Activated CD4-positive, alpha-beta memory T cell treated with anti-CD3 and anti-CD28 coated beads, Interleukin-2, amount 10 ng/mL, durations not matched to agents 7 days and 5 days (primary cell): ENCODE measurements around the gene ESF1. TPM values are rescaled to one million over a fixed set of nuclear protein-coding genes. Genes with fewer than 3 reads are reported as not detected.

Experiments used
- CTCF ChIA-PET: fragments of 350-600 bp; sonication (Branson Sonifier 250); formaldehyde crosslinking; loops from one replicate; lab custom pipeline; 2021; ENCODE audit warnings: antibody characterized with exemption, inconsistent platforms; lab: Charles Lee
- POLR2A ChIA-PET: fragments of 350-600 bp; sonication (Branson Sonifier 250); formaldehyde crosslinking; loops from one replicate; lab custom pipeline; 2021; ENCODE audit warnings: antibody characterized with exemption; lab: Charles Lee
- DNase-seq: peaks from one replicate; pipeline ENCODE4 v3.0.0-alpha.2; 2020
- H3K27ac Mint-ChIP-seq: one replicate; pipeline ENCODE4 v1.8.0; 2021; ENCODE audit warnings: mild to moderate bottlenecking, mixed read lengths
- H3K27me3 Mint-ChIP-seq: one replicate; pipeline ENCODE4 v1.8.0; 2021; ENCODE audit warnings: mixed read lengths
- H3K36me3 Mint-ChIP-seq: one replicate; pipeline ENCODE4 v1.8.0; 2021; ENCODE audit warnings: low read depth, mixed read lengths
- H3K4me1 Mint-ChIP-seq: one replicate; pipeline ENCODE4 v1.8.0; 2021; ENCODE audit warnings: mixed read lengths
- H3K4me3 Mint-ChIP-seq: one replicate; pipeline ENCODE4 v1.8.0; 2021; ENCODE audit warnings: mild to moderate bottlenecking, mixed read lengths
- H3K9me3 Mint-ChIP-seq: one replicate; pipeline ENCODE4 v1.8.0; 2021; ENCODE audit warnings: mixed read lengths
- total RNA-seq, 2 experiments: library from RNA; stranded (reverse); gene quantifications; one replicate each; pipeline ENCODE4 v1.2.3, GENCODE V29; 2021

The ESF1 gene
- total RNA-seq, 2 experiments from 2014 or later: 10.1 to 10.6 TPM

GRCh38 chr20:13809855-13810254, 25.1 kb upstream of the ESF1 start:
- ChIA-PET CTCF (no interaction called here), POLR2A (interaction anchor here (0.9 kb wide), 1 partner anchor 22 kb away, joined by 4 read pairs; no protein-coding TSS in a partner anchor)
- H3K4me1 Mint-ChIP-seq: no peaks in the 10 kb centered on the region

GRCh38 chr20:13809373-13809772, 24.7 kb upstream of the ESF1 start:
- DNase-seq: no peak
- Mint-ChIP-seq H3K36me3 (peaks cover 24% of the 10 kb centered on the region), H3K4me1 (no peaks in the 10 kb centered on the region), H3K27ac (no peak overlapping the region), H3K9me3 (no peaks in the 10 kb centered on the region), H3K4me3 (no peak overlapping the region), H3K27me3 (no peaks in the 10 kb centered on the region)
- ChIA-PET POLR2A (interaction anchor here (0.9 kb wide), 1 partner anchor 21 kb away, joined by 4 read pairs; no protein-coding TSS in a partner anchor), CTCF (no interaction called here)

More at GRCh38 chr20:13809855-13810254, 25.1 kb upstream of the ESF1 start:
- H3K27me3 Mint-ChIP-seq: no peaks in the 10 kb centered on the region
- H3K27ac Mint-ChIP-seq: no peak overlapping the region
- no peak for DNase-seq
- H3K36me3 Mint-ChIP-seq: peaks cover 23% of the 10 kb centered on the region
- no peak overlapping the region for H3K4me3 Mint-ChIP-seq
- no peaks in the 10 kb centered on the region for H3K9me3 Mint-ChIP-seq

- CTCF ChIA-PET: interaction anchor here (1.2 kb wide), 1 partner anchor 12 kb away, joined by 4 read pairs; no protein-coding TSS in a partner anchor
- no peak overlapping the region for H3K4me3 Mint-ChIP-seq
- no peaks in the 10 kb centered on the region for H3K9me3 Mint-ChIP-seq
- DNase-seq: no peak
- no peaks in the 10 kb centered on the region for H3K4me1 Mint-ChIP-seq
- H3K27ac Mint-ChIP-seq: no peak overlapping the region
- no peaks in the 10 kb centered on the region for H3K27me3 Mint-ChIP-seq
- peaks cover 50% of the 10 kb centered on the region for H3K36me3 Mint-ChIP-seq
- POLR2A ChIA-PET: interaction anchor here (2.6 kb wide), 1 partner anchor 15 kb away, joined by 7 read pairs; the partner anchor contains the start of gene NDUFAF5
Observed at GRCh38 chr20:13800728-13801134, 16.0 kb upstream of the ESF1 start.

GRCh38 chr20:13799974-13800373, 15.3 kb upstream of the ESF1 start:
- no peak for DNase-seq
- H3K4me1 Mint-ChIP-seq: no peaks in the 10 kb centered on the region
- ChIA-PET POLR2A (interaction anchor here (0.8 to 2.6 kb wide), 2 partner anchors 15 to 17 kb away, joined by 3 to 7 read pairs; partner anchors contain the start of gene NDUFAF5), CTCF (interaction anchor here (1.2 kb wide), 2 partner anchors 11 to 15 kb away, joined by 3 to 4 read pairs; partner anchors contain the start of genes ESF1 and NDUFAF5)
- no peak overlapping the region for H3K4me3 Mint-ChIP-seq
- no peak overlapping the region for H3K27ac Mint-ChIP-seq
- H3K27me3 Mint-ChIP-seq: no peaks in the 10 kb centered on the region
- H3K9me3 Mint-ChIP-seq: no peaks in the 10 kb centered on the region
- peaks cover 54% of the 10 kb centered on the region for H3K36me3 Mint-ChIP-seq

GRCh38 chr20:13799040-13799439, 14.3 kb upstream of the ESF1 start:
- Mint-ChIP-seq H3K36me3 (peaks cover 56% of the 10 kb centered on the region), H3K27me3 (no peaks in the 10 kb centered on the region), H3K9me3 (no peaks in the 10 kb centered on the region), H3K4me1 (no peaks in the 10 kb centered on the region), H3K27ac (no peak overlapping the region), H3K4me3 (no peak overlapping the region)
- no peak for DNase-seq
- ChIA-PET POLR2A (interaction anchor here (2.6 kb wide), 1 partner anchor 14 kb away, joined by 7 read pairs; the partner anchor contains the start of gene NDUFAF5), CTCF (interaction anchor here (1.0 to 1.2 kb wide), 2 partner anchors 11 to 14 kb away, joined by 3 read pairs; partner anchors contain the start of genes ESF1 and NDUFAF5)

GRCh38 chr20:13794667-13795066, 9.9 kb upstream of the ESF1 start:
- CTCF ChIA-PET: no interaction called here
- no peak for DNase-seq
- H3K4me3 Mint-ChIP-seq: no peak overlapping the region
- no peak overlapping the region for H3K27ac Mint-ChIP-seq
- H3K4me1 Mint-ChIP-seq: no peaks in the 10 kb centered on the region
- no peaks in the 10 kb centered on the region for H3K27me3 Mint-ChIP-seq
- H3K36me3 Mint-ChIP-seq: peaks cover 63% of the 10 kb centered on the region
- H3K9me3 Mint-ChIP-seq: no peaks in the 10 kb centered on the region
- POLR2A ChIA-PET: no interaction called here

GRCh38 chr20:13793001-13793400, 8.3 kb upstream of the ESF1 start:
- Mint-ChIP-seq H3K4me3 (no peak overlapping the region), H3K27ac (no peak overlapping the region), H3K36me3 (peaks cover 56% of the 10 kb centered on the region), H3K9me3 (no peaks in the 10 kb centered on the region), H3K27me3 (no peaks in the 10 kb centered on the region), H3K4me1 (peaks cover 2% of the 10 kb centered on the region)
- no peak for DNase-seq
- CTCF ChIA-PET: interaction anchor here (1.9 kb wide), 1 partner anchor 21 kb away, joined by 9 read pairs; no protein-coding TSS in a partner anchor
- POLR2A ChIA-PET: interaction anchor here (1.4 kb wide), 1 partner anchor 9 kb away, joined by 6 read pairs; the partner anchor contains the start of genes ESF1 and NDUFAF5

- Mint-ChIP-seq H3K4me3 (no peak overlapping the region), H3K4me1 (peaks cover 10% of the 10 kb centered on the region), H3K9me3 (no peaks in the 10 kb centered on the region), H3K36me3 (peaks cover 52% of the 10 kb centered on the region), H3K27me3 (no peaks in the 10 kb centered on the region), H3K27ac (no peak overlapping the region)
- no peak for DNase-seq
- ChIA-PET CTCF (interaction anchor here (1.9 kb wide), 1 partner anchor 20 kb away, joined by 9 read pairs; no protein-coding TSS in a partner anchor), POLR2A (no interaction called here)
Observed at GRCh38 chr20:13791540-13792459, 7.1 kb upstream of the ESF1 start.

- no peak overlapping the region for H3K4me3 Mint-ChIP-seq
- CTCF ChIA-PET: no interaction called here
- H3K27ac Mint-ChIP-seq: no peak overlapping the region
- peaks cover 21% of the 10 kb centered on the region for H3K4me1 Mint-ChIP-seq
- POLR2A ChIA-PET: no interaction called here
- no peaks in the 10 kb centered on the region for H3K27me3 Mint-ChIP-seq
- no peaks in the 10 kb centered on the region for H3K9me3 Mint-ChIP-seq
- DNase-seq: no peak
- H3K36me3 Mint-ChIP-seq: peaks cover 43% of the 10 kb centered on the region
Observed at GRCh38 chr20:13790708-13791107, 6.0 kb upstream of the ESF1 start.

- Mint-ChIP-seq H3K36me3 (peaks cover 33% of the 10 kb centered on the region), H3K27ac (no peak overlapping the region), H3K4me3 (no peak overlapping the region), H3K27me3 (no peaks in the 10 kb centered on the region), H3K4me1 (peaks cover 38% of the 10 kb centered on the region), H3K9me3 (no peaks in the 10 kb centered on the region)
- POLR2A ChIA-PET: interaction anchor here (0.8 to 1.2 kb wide), 2 partner anchors 9 to 21 kb away, joined by 3 to 4 read pairs; no protein-coding TSS in a partner anchor
- DNase-seq: peak; percentile 39
- CTCF ChIA-PET: interaction anchor here (0.6 to 2.4 kb wide), 13 partner anchors 8 to 241 kb away, joined by 3 to 22 read pairs (median 4); no protein-coding TSS in a partner anchor
Observed at GRCh38 chr20:13788167-13788834, 3.6 kb upstream of the ESF1 start.

GRCh38 chr20:13786143-13786828, 1.6 kb upstream of the ESF1 start:
- POLR2A ChIA-PET: interaction anchor here (1.3 to 1.7 kb wide), 3 partner anchors 10 to 21 kb away, joined by 4 to 12 read pairs (median 7); no protein-coding TSS in a partner anchor
- peaks cover 45% of the 10 kb centered on the region for H3K4me1 Mint-ChIP-seq
- CTCF ChIA-PET: interaction anchor here (2.7 to 3.9 kb wide), 2 partner anchors 15 to 34 kb away, joined by 6 to 47 read pairs; no protein-coding TSS in a partner anchor

More at GRCh38 chr20:13786143-13786828, 1.6 kb upstream of the ESF1 start:
- no peak for DNase-seq
- no peaks in the 10 kb centered on the region for H3K27me3 Mint-ChIP-seq
- peak overlapping the region; percentile 87 for H3K27ac Mint-ChIP-seq
- no peaks in the 10 kb centered on the region for H3K9me3 Mint-ChIP-seq
- peaks cover 37% of the 10 kb centered on the region for H3K36me3 Mint-ChIP-seq
- H3K4me3 Mint-ChIP-seq: peak overlapping the region; percentile 97
